ENCODE results near the gene ZSWIM5. TPM values are rescaled to one million over a fixed set of nuclear protein-coding genes. Genes with fewer than 3 reads are reported as not detected.

ZSWIM5 gene
- total RNA-seq, 1 experiment from 2014 or later: 7.9 TPM

DNA sequence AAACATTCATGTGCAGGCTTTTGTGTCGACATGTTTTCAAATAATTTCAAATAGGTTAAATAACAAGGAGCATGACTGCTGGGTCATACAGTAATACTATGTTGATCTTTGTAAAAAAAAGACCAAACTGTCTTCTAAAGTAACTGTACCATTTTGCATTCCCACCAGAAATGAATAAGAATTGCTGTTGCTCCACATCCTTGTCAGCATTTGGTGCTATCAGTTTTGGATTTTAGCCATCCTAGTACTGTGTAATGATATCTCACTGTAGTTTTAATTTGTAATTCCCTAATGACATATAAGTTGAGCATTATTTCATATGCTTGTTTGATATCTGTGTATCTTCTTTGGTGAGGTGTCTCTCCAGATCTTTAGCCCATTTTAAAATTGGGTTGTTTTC, 182.7 kb downstream of the ZSWIM5 start:
- ATAC-seq: no peak
- TF ChIP-seq TCF7L2 (IDR thresholded peaks at IDR 0.05; ENCODE audit: low read depth, low read length) (no peak), SIN3A (IDR thresholded peaks at IDR 0.05; ENCODE audit: borderline replicate concordance, insufficient read depth, low read depth, low read length) (no peak)
- TF ChIP-seq, protein P1, sequence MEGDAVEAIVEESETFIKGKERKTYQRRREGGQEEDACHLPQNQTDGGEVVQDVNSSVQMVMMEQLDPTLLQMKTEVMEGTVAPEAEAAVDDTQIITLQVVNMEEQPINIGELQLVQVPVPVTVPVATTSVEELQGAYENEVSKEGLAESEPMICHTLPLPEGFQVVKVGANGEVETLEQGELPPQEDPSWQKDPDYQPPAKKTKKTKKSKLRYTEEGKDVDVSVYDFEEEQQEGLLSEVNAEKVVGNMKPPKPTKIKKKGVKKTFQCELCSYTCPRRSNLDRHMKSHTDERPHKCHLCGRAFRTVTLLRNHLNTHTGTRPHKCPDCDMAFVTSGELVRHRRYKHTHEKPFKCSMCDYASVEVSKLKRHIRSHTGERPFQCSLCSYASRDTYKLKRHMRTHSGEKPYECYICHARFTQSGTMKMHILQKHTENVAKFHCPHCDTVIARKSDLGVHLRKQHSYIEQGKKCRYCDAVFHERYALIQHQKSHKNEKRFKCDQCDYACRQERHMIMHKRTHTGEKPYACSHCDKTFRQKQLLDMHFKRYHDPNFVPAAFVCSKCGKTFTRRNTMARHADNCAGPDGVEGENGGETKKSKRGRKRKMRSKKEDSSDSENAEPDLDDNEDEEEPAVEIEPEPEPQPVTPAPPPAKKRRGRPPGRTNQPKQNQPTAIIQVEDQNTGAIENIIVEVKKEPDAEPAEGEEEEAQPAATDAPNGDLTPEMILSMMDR (IDR thresholded peaks at IDR 0.05): no peak
- no peaks in the 10 kb centered on the region; the same call in 1 of the 2 replicates for H3K4me1 ChIP-seq (ENCODE audit: control insufficient read depth, insufficient read depth, low read length)
- POLR2A ChIA-PET: no interaction called here
- intact Hi-C loops (cut with micrococcal nuclease; ENCODE audit: unreplicated experiment) (no loop called here), in situ Hi-C loops (cut with HindIII; ENCODE audit: low pct_unique_long_range_greater_than_20kb, low sequenced_read_pairs) (no loop called here)
- no peak for DNase-seq (ENCODE audit: low read depth, low spot score)
- H3K4me3 ChIP-seq (ENCODE audit: low read depth in 2 of 2, low read length in 2 of 2): no peak overlapping the region
- BruUV-seq (replicated peaks): no TSS peak
- no peaks in the 10 kb centered on the region for H3K9me3 ChIP-seq (ENCODE audit: control insufficient read depth, insufficient read depth, low read depth, low read length)
- no peak overlapping the region for H3K27ac ChIP-seq (ENCODE audit: low read length)
- no peaks in the 10 kb centered on the region for H3K27me3 ChIP-seq (ENCODE audit: control insufficient read depth, insufficient read depth, low read length)
- no peaks in the 10 kb centered on the region for H3K36me3 ChIP-seq (ENCODE audit: control insufficient read depth, insufficient read depth, low read length)
- CTCF ChIA-PET: no interaction called here

DNA sequence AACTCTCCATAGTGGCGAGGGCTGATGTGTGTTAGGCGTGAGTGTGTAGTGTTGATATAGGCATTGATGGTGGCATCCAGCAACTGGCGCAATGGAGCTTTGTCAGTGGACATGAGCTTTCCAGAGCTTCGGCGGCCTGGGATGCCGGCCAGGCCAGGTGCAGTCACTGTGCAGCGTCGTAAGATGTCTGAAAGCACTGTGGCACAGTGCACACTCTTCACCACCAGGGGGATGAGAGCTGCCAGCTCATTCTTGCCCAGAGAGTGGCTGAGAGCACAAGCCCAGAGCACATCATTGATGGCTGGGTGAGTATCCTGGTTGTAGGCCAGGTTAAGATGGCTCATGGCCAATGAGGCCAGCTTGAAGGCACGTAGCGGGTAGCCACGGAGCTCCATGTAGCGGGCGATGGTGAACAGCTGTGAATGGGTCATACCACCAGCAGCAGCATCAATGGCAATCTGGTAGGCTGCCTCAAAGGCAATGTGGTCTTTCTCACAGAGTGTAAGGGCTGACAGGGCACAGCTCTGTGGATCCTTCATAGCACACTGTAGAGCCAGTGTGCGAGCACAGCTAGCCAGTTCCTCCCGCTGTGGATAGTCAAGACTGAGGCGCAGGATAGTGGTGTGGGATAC, 187.7 kb downstream of the ZSWIM5 start:
- H3K4me1 ChIP-seq (ENCODE audit: control insufficient read depth, insufficient read depth, low read length): no peaks in the 10 kb centered on the region; the same call in 1 of the 2 replicates
- intact Hi-C loops (cut with micrococcal nuclease; ENCODE audit: unreplicated experiment) (loop anchor here (10.0 kb wide), 1 partner anchor 186 kb away; the partner anchor contains the start of gene ZSWIM5), in situ Hi-C loops (cut with HindIII; ENCODE audit: low pct_unique_long_range_greater_than_20kb, low sequenced_read_pairs) (no loop called here)
- no peak overlapping the region for H3K4me3 ChIP-seq (ENCODE audit: low read depth in 2 of 2, low read length in 2 of 2)
- ChIA-PET CTCF (interaction anchor here (0.5 to 1.9 kb wide), 6 partner anchors 48 to 415 kb away, joined by 4 to 9 read pairs (median 5); no protein-coding TSS in a partner anchor), POLR2A (interaction anchor here (0.9 kb wide), 1 partner anchor 283 kb away, joined by 9 read pairs; no protein-coding TSS in a partner anchor)
- BruUV-seq (replicated peaks): no TSS peak
- H3K36me3 ChIP-seq (ENCODE audit: control insufficient read depth, insufficient read depth, low read length): no peaks in the 10 kb centered on the region
- H3K27me3 ChIP-seq (ENCODE audit: control insufficient read depth, insufficient read depth, low read length): no peaks in the 10 kb centered on the region
- TF ChIP-seq POLR2AphosphoS5 (IDR thresholded peaks at IDR 0.05; ENCODE audit: low read depth, low read length): no peak
- TF ChIP-seq, protein P1 (IDR thresholded peaks at IDR 0.05): peak; percentile 86
- TF ChIP-seq, protein P2, sequence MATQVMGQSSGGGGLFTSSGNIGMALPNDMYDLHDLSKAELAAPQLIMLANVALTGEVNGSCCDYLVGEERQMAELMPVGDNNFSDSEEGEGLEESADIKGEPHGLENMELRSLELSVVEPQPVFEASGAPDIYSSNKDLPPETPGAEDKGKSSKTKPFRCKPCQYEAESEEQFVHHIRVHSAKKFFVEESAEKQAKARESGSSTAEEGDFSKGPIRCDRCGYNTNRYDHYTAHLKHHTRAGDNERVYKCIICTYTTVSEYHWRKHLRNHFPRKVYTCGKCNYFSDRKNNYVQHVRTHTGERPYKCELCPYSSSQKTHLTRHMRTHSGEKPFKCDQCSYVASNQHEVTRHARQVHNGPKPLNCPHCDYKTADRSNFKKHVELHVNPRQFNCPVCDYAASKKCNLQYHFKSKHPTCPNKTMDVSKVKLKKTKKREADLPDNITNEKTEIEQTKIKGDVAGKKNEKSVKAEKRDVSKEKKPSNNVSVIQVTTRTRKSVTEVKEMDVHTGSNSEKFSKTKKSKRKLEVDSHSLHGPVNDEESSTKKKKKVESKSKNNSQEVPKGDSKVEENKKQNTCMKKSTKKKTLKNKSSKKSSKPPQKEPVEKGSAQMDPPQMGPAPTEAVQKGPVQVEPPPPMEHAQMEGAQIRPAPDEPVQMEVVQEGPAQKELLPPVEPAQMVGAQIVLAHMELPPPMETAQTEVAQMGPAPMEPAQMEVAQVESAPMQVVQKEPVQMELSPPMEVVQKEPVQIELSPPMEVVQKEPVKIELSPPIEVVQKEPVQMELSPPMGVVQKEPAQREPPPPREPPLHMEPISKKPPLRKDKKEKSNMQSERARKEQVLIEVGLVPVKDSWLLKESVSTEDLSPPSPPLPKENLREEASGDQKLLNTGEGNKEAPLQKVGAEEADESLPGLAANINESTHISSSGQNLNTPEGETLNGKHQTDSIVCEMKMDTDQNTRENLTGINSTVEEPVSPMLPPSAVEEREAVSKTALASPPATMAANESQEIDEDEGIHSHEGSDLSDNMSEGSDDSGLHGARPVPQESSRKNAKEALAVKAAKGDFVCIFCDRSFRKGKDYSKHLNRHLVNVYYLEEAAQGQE (IDR thresholded peaks at IDR 0.05; ENCODE audit: insufficient read depth in 1 of 2, low read depth in 2 of 2, low read length in 1 of 2): peak in 1 of 2 experiments; percentile 32; a peak in 1 of 4 replicates
- DNase-seq (ENCODE audit: low read depth, low spot score) (no peak), ATAC-seq (peak; percentile 92)
- H3K27ac ChIP-seq (ENCODE audit: low read length): no peak overlapping the region
- no peaks in the 10 kb centered on the region for H3K9me3 ChIP-seq (ENCODE audit: control insufficient read depth, insufficient read depth, low read depth, low read length)
